HG03354 (cell line): Measurements from ENCODE around the gene CLIP3.
"Not testable (repeated sequence)": the region's sequence is repeated elsewhere in the genome, so short reads cannot be mapped to it uniquely, and the experiment has no call there.

Experiments used
- ATAC-seq: cut with Tn5 transposase; IDR thresholded peaks from one replicate; pipeline ENCODE4 v1.9.1; 2021; ENCODE audit warnings: mild to moderate bottlenecking; ENCODE audit not compliant: unreplicated experiment, poor library complexity, severe bottlenecking

The CLIP3 gene

DNA sequence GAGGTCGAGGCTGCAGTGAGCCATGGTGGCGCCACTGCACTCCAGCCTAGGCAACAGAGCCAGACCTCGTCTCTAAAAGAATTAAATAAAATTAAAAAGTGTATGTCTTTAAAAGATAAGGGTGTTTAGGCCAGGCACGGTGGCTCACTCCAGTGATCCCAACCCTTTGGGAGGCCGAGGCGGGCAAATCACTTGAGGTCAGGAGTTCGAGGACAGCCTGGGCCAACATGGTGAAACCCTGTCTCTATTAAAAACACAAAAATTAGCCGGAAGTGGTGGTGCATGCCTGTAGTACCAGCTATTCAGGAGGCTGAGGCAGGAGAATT, 45.1 kb downstream of the CLIP3 start:
- no peak for ATAC-seq

GRCh38 chr19:35986664-35987570, 45.8 kb downstream of the CLIP3 start:
- ATAC-seq, result no peak

DNA sequence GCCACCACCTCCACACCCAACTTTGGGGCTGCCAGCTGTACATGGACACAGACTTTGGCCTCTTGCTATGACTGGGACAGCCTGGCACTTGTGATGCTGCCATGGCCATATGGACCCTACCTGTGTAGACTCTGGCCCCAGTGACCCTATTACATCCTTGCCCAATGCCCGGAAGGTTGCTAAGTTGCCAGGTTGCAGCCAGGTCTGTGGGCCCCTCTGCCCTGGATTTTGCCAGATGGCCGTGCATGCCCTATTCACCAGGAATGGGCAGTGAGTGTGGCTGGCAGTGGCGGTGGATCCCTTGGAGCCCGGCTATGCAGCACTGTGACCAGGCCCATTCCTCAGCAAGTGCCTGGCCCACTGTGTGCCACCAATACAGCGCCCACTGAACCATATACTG, 46.6 kb downstream of the CLIP3 start:
- ATAC-seq, result no peak

GRCh38 chr19:35983177-35983576, 49.5 kb downstream of the CLIP3 start:
- no peak for ATAC-seq

DNA sequence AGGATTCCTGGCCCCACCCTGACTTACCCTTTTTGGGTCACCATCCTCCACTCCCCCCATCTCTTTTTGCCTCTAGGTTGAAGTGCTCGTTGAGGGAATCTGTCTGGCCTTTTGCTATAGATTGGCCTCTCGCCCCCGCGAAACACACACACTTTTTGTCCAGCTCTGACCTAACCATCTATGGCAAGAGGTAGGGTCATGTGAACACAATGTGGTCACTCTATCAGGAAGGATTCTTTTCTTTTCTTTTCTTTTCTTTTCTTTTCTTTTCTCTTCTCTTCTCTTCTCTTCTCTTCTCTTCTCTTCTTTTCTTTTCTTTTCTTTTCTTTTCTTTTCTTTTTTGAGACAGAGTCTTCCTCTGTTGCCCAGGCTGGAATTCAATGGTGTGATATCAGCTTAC, 51.7 kb downstream of the CLIP3 start:
- ATAC-seq, result not testable (repeated sequence)

DNA sequence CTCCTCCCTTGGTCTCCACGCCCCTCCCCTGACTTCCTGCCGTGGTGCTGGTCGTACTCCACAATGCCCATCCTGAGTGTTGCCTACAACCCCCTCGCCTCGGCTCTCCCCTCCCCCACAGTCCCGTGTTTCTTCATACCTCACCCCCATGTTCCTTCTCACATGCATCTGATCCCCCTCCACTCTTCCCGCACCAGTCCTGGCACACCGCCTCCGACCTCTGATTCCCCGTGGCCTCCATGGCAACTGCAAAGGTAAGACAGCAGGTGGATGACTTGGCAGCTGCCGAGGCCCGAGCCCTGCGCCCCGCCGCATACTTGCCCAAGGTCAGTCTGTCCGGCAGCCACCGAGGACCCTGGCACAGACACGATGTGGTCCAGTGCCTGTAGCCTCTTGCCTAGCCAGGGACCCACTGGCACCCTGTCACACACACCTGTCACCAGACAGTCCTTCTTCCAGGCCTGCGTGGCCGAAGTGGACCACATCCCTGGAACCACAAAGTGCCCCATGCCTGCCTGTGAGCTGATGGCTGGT, 53.8 kb downstream of the CLIP3 start:
- ATAC-seq, result no peak

- ATAC-seq, result no peak
Observed at GRCh38 chr19:35978271-35978670, 54.4 kb downstream of the CLIP3 start.

DNA sequence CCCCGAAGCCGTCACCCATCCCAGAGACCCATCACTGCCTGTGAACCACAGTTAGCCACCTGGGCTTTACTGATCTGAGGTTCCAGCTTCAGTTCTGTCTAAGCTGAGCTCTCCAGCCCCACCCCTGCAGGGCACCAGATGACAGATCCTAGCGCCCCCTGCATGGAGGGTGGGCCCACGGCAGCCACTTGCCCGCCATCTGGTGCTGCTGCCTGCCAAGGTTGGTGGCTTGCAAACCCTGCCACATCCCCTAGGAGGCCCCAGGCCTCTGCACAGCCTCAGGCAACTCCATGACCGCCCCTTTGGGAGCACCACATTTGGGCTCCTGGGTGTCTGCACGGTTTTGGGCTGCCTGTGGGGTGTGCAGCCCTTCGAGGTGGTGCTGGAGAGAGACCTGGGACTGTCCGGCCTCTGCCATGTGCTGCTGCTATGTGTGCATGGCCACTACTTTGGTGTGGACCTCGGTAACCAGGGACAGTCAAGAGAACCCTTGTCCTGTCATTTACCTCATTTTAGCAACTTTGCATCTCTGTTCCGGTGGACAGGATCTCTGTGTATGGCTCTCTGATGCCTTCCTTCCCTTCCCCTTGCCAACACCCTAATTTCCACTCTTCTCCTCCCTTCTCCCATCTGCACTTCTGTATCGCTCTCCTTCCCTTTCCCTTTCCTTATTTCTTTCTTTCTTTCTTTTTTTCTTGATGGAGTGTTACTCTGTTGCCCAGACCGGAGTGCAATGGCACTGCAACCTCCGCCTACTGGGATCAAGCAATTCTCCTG, 55.0 kb downstream of the CLIP3 start:
- no peak for ATAC-seq

DNA sequence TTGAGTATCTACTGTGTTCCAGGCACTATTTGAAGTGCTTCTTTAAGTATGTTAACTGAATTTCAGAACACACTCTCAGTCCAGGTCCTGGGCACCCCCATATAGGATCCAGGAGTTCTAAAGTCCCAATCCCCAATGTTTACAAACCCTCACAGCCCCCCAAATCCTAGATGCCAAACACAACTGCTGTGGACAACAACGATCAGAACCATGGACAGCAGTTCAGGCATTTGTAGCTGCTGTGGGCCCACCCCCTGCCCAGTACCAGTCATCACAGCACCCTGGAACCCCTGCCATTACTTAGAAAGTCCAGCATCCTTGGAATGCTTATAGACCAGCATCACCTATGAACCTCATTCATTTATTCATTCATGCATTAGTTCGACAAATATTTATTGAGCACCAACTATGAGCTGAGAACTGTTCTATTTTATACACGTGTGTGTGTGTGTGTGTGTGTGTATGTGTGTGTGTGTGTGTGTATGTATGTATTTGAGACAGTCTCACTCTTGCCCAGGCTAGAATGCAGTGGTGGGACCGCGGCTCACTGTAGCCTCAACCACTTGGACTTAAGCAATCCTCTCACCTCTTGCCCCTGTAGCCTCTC, 57.0 kb downstream of the CLIP3 start:
- no peak for ATAC-seq

- no peak for ATAC-seq
Observed at GRCh38 chr19:35973487-35973886, 59.2 kb downstream of the CLIP3 start.

DNA sequence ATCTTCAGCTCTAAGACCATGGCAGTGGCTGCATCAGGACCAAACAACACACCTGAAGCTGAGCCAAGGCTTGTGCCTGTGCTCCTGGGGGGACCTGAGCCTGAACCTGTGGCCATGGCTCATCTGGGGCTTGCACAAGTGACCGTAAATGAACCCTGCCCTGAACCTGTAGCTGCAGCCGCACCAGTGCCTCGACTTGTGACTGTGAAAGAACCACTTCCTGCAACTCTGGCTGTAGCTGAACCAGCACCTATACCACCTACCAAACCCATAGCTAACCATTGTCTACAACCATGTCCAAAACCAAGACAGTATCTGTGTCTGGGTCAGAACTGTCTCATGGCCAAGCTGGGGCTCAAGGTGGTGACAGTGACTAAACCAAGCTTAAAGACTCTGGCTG, 65.9 kb downstream of the CLIP3 start:
- ATAC-seq, result no peak
